OCI-LY7 (cell line): ENCODE data around the gene SLAMF7.
"Not testable (repeated sequence)": the region's sequence is repeated elsewhere in the genome, so short reads cannot be mapped to it uniquely, and the experiment has no call there.

Experiments
- EZH2phosphoT487 ChIP-seq: fragments of 200-600 bp; sonication (generic); IDR thresholded peaks from 2 replicates; pipeline ENCODE4 v1.6.1; 2018; ENCODE audit warnings: low read depth, borderline replicate concordance, mild to moderate bottlenecking, mixed run types, antibody characterized with exemption, low read length, moderate library complexity, mixed read lengths
- TF ChIP-seq, protein P1 (sequence below): fragments of 200-600 bp; sonication (generic); conservative IDR thresholded peaks from 2 replicates; pipeline ENCODE4 v1.5.1; 2014; ENCODE audit warnings: mild to moderate bottlenecking, antibody characterized with exemption, low read length, moderate library complexity, mixed read lengths

DNA sequence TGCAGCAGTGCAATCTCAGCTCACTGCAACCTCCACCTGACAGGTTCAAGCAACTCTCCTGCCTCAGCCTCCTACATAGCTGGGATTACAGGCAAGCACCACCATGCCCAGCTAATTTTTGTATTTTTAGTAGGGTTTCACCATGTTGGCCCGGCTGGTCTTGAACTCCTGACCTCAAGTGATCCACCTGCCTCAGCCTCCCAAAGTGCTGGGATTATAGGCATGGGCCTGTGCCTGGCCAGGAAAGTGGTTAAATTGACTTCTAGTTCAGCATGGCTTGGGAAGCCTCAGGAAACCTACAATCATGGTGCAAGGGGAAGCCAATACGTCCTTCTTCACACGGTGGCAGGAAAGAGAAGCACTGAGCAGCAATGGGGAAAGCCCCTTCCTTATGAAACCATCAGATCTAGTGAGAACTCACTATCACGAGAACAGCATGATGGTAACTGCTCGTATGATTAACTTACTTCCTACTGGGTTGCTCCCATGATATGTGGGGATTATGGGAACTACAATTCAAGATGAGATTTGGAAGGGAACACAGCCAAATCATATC is 26.4 kb upstream of the SLAMF7 start:
- TF ChIP-seq, protein P1, sequence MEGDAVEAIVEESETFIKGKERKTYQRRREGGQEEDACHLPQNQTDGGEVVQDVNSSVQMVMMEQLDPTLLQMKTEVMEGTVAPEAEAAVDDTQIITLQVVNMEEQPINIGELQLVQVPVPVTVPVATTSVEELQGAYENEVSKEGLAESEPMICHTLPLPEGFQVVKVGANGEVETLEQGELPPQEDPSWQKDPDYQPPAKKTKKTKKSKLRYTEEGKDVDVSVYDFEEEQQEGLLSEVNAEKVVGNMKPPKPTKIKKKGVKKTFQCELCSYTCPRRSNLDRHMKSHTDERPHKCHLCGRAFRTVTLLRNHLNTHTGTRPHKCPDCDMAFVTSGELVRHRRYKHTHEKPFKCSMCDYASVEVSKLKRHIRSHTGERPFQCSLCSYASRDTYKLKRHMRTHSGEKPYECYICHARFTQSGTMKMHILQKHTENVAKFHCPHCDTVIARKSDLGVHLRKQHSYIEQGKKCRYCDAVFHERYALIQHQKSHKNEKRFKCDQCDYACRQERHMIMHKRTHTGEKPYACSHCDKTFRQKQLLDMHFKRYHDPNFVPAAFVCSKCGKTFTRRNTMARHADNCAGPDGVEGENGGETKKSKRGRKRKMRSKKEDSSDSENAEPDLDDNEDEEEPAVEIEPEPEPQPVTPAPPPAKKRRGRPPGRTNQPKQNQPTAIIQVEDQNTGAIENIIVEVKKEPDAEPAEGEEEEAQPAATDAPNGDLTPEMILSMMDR, result not testable (repeated sequence)
- not testable (repeated sequence) for TF ChIP-seq EZH2phosphoT487
